ENCODE measurements around the gene RGS7.
"Not testable (repeated sequence)": the region's sequence is repeated elsewhere in the genome, so short reads cannot be mapped to it uniquely, and the experiment has no call there.

The RGS7 gene

GRCh38 chr1:241331328-241332036 is 25.5 kb downstream of the RGS7 start:
- DNase-seq, result no peak

DNA sequence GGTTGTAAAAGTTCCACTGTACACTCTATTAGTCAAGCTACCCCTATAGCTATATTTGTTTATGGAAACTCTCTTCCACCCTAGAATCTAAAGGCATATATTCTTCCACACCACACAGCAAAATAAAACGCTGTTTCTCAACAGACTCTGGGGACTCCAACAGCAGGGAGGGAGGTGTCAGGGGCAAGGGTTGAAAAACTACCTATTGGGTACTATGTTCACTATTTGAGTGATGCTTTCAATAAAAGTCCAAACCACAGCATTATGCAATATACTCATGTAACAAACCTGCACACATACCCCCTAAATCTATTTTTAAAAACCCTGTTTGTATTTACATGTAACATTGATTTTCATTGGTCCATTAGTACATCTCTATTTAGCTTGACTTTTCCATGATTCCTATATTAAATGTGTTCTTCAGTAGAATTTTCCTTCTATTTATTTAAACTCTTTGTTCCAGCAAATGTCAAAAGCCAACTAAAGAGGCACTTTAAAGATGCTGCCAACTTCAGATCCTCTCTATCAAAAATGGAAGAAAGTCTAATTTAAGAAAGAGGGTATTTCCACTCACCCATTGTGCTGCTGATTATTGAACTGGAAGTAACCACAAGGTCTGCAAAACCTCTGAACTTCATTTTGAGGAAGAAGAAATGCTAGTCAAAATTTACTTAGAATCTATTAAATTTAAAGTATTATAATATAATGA is 26.2 kb downstream of the RGS7 start:
- no peak for DNase-seq

DNA sequence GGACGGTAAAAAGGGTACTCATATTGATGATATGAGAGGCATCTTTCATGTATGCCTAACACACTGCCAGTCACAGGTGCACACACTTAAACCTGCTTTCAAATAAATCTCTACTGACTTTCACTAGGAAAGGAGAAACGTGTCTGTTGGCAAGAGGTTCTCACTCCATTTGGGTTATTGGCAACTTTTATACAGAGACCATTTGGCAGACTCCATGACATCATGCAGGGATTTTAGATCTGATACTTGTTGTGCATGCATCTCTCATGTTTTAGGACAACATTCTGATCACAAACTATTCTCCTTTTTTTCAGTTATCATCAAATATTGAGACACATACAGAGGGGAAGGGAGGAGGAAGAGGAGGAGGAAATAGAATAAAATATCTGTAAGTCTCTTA is 31.5 kb downstream of the RGS7 start:
- DNase-seq, result no peak

- DNase-seq, result no peak
Measured at GRCh38 chr1:241323514-241324195, 33.4 kb downstream of the RGS7 start.

DNA sequence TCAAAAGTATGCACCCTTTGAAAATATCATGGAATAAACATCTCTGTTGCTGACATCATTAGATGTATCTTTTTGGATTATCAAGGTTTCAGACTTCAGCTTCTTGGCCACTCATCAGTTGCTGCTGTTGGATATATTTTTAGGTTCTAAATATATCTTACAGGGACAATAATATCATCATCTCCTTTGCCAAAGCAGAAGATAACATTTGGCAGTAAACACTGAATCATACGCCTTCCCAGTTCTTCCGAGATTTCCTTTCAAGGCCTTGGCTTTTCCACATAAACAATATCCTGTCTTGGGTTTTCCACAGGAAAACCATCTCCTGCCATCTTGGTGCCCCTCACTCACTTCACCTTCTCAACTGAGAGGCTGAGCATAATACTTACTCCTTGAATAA is 39.3 kb downstream of the RGS7 start:
- no peak for DNase-seq

GRCh38 chr1:241316372-241316771 is 40.6 kb downstream of the RGS7 start:
- no peak for DNase-seq

- no peak for DNase-seq
Measured at GRCh38 chr1:241311056-241311746, 45.8 kb downstream of the RGS7 start.

DNA sequence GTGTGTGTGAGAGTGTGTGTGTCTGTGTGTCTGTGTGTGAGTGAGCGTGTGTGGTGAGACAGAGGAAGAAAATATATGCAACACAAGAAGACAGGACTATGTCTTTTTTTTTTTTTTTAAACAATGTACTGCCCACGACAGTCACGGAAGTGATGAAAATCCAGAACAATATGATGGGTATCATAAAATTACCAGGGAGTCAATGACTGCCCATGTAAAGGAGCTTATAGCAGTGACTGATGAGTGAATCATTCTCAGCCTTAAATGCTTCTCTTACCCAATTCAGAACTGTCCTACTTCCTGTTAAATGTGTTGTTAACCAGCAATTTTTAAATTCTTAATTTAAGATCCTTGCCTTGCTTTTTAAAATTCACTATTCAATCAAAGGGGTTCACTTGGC is 46.6 kb downstream of the RGS7 start:
- DNase-seq, result no peak

GRCh38 chr1:241309651-241310050 is 47.4 kb downstream of the RGS7 start:
- no peak for DNase-seq

- no peak for DNase-seq
Measured at GRCh38 chr1:241308471-241308870, 48.5 kb downstream of the RGS7 start.

DNA sequence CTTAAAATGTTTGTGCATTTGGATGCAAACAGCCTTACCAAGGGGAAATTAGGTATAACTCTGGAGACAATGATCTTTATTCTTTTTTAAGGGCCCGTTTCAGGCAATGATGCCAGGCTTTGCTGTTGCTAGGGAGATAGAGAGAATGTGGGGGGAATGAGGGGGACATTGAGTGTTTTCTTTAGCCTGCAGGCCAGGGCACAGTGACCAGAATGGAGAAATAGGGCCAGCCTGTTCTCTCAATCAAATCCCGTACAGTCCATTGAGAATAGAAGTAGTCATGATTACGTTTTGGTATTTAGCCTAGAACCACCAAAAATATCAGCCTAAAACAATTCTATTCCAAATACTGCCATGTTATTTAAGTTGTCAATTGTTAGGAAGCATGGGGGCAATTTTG is 49.0 kb downstream of the RGS7 start:
- DNase-seq, result no peak

DNA sequence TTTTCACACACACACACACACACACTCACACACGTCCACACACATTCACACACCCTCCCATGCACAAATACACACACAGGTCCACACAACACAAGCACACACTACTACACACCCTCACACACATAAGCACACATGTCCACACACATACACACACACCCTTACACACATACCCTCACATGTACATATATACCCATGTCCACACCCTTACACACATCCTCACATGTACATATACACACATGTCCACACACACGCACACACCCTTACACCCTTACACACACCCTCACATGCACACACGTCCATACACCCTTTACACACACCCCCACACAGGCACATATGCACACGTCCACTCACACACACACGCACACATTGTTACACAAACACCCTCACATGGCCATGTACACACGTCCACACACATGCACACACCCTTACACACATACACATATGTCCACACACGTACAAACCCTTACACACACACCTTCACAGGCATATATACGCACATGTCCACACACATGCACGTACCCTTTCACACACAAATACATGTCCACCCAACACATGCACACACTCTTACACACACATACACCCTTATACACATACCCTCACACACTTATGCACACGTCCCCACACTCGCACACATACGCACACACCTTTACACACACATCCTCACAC is 50.7 kb downstream of the RGS7 start:
- no peak for DNase-seq

- not testable (repeated sequence) for DNase-seq
Measured at GRCh38 chr1:241302024-241302423, 55.0 kb downstream of the RGS7 start.

- DNase-seq, result no peak
Measured at GRCh38 chr1:241299347-241299746, 57.7 kb downstream of the RGS7 start.

- no peak for DNase-seq
Measured at GRCh38 chr1:241292973-241293372, 64.0 kb downstream of the RGS7 start.

DNA sequence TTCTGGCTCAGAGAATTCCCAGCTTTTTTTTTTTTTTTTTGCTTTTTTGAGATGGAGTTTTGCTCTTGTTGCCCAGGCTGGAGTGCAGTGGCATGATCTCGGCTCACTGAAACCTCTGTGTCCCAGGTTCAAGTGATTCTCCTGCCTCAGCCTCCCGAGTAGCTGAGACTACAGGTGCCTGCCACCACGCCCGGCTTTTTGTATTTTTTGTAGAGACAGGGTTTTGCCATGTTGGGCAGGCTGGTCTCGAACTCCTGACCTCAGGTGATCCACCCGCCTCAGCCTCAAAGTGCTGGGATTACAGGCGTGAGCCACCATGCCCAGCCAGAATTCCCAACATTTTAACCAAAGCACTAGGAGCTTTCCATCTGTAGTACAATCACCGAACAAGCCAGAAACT is 65.5 kb downstream of the RGS7 start:
- not testable (repeated sequence) for DNase-seq

DNA sequence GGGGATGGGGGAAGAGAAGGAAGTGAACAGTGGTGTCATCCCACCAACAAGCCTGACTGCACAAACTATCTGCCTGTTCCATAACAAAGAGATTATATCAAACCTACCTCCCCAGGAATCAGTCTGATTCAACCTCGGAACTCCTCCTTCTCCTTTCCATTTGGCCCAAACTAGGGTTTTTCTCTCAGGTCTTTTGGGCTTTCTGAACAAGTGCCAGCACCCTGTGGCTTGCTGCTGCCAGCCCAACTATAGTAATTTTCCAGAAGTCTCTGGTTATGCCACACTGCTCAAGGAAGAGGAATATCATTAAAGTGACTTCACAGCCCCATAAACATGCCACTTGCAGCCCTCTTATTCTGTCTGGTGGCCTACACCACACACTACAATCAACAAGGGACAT is 70.5 kb downstream of the RGS7 start:
- no peak for DNase-seq

DNA sequence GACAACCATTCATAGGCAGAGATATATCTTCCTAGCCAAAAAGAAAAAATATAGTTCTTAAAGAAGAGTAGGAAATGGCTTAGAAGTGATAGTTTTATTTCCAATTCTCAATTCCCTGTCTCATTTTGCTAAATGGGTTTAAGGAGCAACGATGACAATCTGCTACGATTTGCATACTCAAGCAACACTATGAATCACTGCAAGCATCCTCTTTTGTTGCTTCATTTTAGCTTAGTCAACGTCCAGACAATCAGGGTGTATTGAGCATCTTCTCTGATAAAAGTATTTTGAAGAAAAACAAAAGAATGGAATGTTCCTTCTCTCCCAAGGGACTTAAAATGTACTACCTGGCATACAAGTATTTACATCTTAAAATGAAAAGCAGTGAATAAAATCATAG is 80.6 kb downstream of the RGS7 start:
- DNase-seq, result no peak

GRCh38 chr1:241275981-241276380 is 81.0 kb downstream of the RGS7 start:
- DNase-seq, result no peak

GRCh38 chr1:241275226-241275625 is 81.8 kb downstream of the RGS7 start:
- DNase-seq, result no peak

DNA sequence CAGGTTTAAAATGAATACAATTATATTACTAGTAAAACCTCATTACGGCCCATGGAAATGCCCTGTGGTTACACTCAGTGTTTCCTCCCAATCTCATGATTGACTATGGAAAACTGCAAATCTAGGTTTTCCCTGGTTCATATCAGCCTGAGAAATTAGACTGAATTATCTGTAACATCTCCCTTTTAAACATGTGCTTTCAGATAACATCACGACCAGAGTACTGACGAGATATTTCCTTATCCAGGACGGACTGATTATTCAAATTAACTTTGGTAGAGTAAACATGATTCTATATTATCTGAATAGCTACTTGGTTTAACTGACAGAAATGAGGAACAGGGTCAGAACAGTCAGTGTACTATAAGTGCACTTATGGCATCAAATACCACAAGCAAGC is 82.3 kb downstream of the RGS7 start:
- DNase-seq, result no peak

DNA sequence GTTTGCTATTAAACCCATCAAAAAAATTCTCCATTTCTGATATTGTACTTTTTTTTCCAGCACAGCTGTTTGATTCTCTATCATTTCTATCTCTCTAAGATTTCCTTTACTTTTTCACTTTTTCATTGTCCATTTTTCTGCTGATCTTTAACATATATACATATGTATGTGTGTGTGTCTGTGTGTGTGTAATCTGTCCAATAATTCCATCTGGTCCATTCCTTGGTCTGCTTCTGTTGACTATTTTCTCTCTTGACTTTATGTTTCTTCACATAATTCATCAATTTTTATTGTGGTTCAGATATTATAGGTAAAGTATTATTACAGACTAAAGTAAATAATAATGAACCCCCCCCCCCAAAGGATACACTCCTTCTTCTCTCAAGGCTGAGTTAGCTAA is 84.2 kb downstream of the RGS7 start:
- DNase-seq, result no peak

GRCh38 chr1:241271427-241271826 is 85.6 kb downstream of the RGS7 start:
- no peak for DNase-seq
